Common myeloid progenitor, CD34-positive (primary cell): ENCODE results near the gene PNMA8B.
A peak's percentile ranks its signal among the peaks of the same experiment; 100 is the strongest.

Experiments used
- CTCF ChIA-PET: fragments of 350-600 bp; sonication (Branson Sonifier 250); formaldehyde crosslinking; loops from one replicate; lab custom pipeline; 2021; ENCODE audit warnings: antibody characterized with exemption; lab: Charles Lee
- POLR2A ChIA-PET: fragments of 350-600 bp; sonication (Branson Sonifier 250); formaldehyde crosslinking; loops from one replicate; lab custom pipeline; 2021; ENCODE audit warnings: antibody characterized with exemption; lab: Charles Lee
- DNase-seq, 3 donors: peaks; one replicate each; pipeline versions ENCODE4 v3.0.0 to v3.0.0-alpha.2; 2013
- H3K27ac ChIP-seq, 2 experiments: 1 replicate in 1 of 2; 2 replicates in 1 of 2; pipeline ENCODE4 v1.7.0; 2013; ENCODE audit warnings: inconsistent platforms in 2 of 2, low read length in 2 of 2, mild to moderate bottlenecking in 2 of 2, low read depth in 1 of 2, moderate library complexity in 1 of 2; ENCODE audit not compliant: severe bottlenecking in 2 of 2, insufficient read depth in 1 of 2, poor library complexity in 1 of 2
- H3K27me3 ChIP-seq, 5 experiments: replicated peaks in 2 of 5; 1 replicate in 3 of 5; 2 replicates in 2 of 5; pipeline versions ENCODE4 v1.6.1 to v1.7.0; 2013; ENCODE audit warnings: low read length in 4 of 5, mild to moderate bottlenecking in 2 of 5, moderate library complexity in 2 of 5, inconsistent platforms in 1 of 5; ENCODE audit not compliant: insufficient read depth in 5 of 5, control insufficient read depth in 4 of 5
- H3K36me3 ChIP-seq, 4 experiments: 1 replicate in 2 of 4; 2 replicates in 2 of 4; pipeline versions ENCODE4 v1.6.1 to v1.7.0; 2013; ENCODE audit warnings: low read length in 3 of 4, control low read depth in 1 of 4, mild to moderate bottlenecking in 1 of 4; ENCODE audit not compliant: control insufficient read depth in 4 of 4, insufficient read depth in 4 of 4
- H3K4me1 ChIP-seq, 4 experiments: 1 replicate in 3 of 4; 2 replicates in 1 of 4; pipeline versions ENCODE4 v1.6.1 to v1.7.1; 2013; ENCODE audit warnings: low read length in 3 of 4, mild to moderate bottlenecking in 3 of 4, control low read depth in 1 of 4, inconsistent platforms in 1 of 4, moderate library complexity in 1 of 4; ENCODE audit not compliant: control insufficient read depth in 4 of 4, insufficient read depth in 4 of 4; ENCODE audit errors: control extremely low read depth in 1 of 4
- H3K4me3 ChIP-seq, 7 experiments: 1 replicate in 4 of 7; 2 replicates in 3 of 7; pipeline versions ENCODE4 v1.5.1 to v1.7.0; 2013; ENCODE audit warnings: mild to moderate bottlenecking in 7 of 7, low read length in 6 of 7, moderate library complexity in 6 of 7, inconsistent platforms in 2 of 7, low read depth in 2 of 7, control low read depth in 1 of 7; ENCODE audit not compliant: insufficient read depth in 4 of 7, control insufficient read depth in 1 of 7; ENCODE audit errors: extremely low read depth in 1 of 7
- H3K9me3 ChIP-seq, 5 experiments: 1 replicate in 4 of 5; 2 replicates in 1 of 5; pipeline versions ENCODE4 v1.6.1 to v1.7.1; 2013; ENCODE audit warnings: low read length in 4 of 5, mild to moderate bottlenecking in 2 of 5, inconsistent platforms in 1 of 5, low read depth in 1 of 5, moderate library complexity in 1 of 5; ENCODE audit not compliant: control insufficient read depth in 4 of 5, insufficient read depth in 2 of 5; ENCODE audit errors: control extremely low read depth in 1 of 5
- WGBS: methylation state at CpG from one replicate; pipeline ENCODE4 v1.1.5; 2013; ENCODE audit not compliant: insufficient coverage; 5-methylcytosine and 5-hydroxymethylcytosine counted together

The PNMA8B gene

GRCh38 chr19:46481223-46481848 is 14.3 kb downstream of the PNMA8B start:
- Histone ChIP-seq H3K27me3 (peaks cover 2 to 35% (median 9%) of the 10 kb centered on the region in 5 experiments), H3K4me3 (no peak overlapping the region), H3K4me1 (peaks cover 0 to 4% (median 0%) of the 10 kb centered on the region in 4 experiments), H3K9me3 (peaks cover 0 to 1% (median 0%) of the 10 kb centered on the region in 5 experiments), H3K27ac (no peak overlapping the region), H3K36me3 (no peaks in the 10 kb centered on the region)
- WGBS = 100% methylated on average over 4 of the region's 16 CpGs
- CTCF ChIA-PET = interaction anchor here (1.2 kb wide), 2 partner anchors 75 to 79 kb away, joined by 3 read pairs; no protein-coding TSS in a partner anchor
- POLR2A ChIA-PET = no interaction called here
- DNase-seq = no peak

GRCh38 chr19:46480415-46480814 is 15.3 kb downstream of the PNMA8B start:
- DNase-seq = no peak
- Histone ChIP-seq H3K9me3 (peaks cover 0 to 1% (median 0%) of the 10 kb centered on the region in 5 experiments), H3K27ac (no peak overlapping the region), H3K4me3 (no peak overlapping the region), H3K27me3 (peaks cover 2 to 35% (median 8%) of the 10 kb centered on the region in 5 experiments), H3K36me3 (no peaks in the 10 kb centered on the region), H3K4me1 (peaks cover 0 to 4% (median 0%) of the 10 kb centered on the region in 4 experiments)
- WGBS = 77% methylated on average over 11 of the region's 12 CpGs
- ChIA-PET CTCF (interaction anchor here (1.2 kb wide), 2 partner anchors 74 to 78 kb away, joined by 3 read pairs; no protein-coding TSS in a partner anchor), POLR2A (no interaction called here)

GRCh38 chr19:46478356-46478986 is 17.2 kb downstream of the PNMA8B start:
- H3K27me3 ChIP-seq = peaks cover 2 to 44% (median 14%) of the 10 kb centered on the region in 5 experiments
- DNase-seq = peak; percentile 66 to 86 (median 85)
- CTCF ChIA-PET = interaction anchor here (1.5 kb wide), 1 partner anchor 73 kb away, joined by 3 read pairs; no protein-coding TSS in a partner anchor
- H3K27ac ChIP-seq = no peak overlapping the region
- POLR2A ChIA-PET = no interaction called here
- H3K9me3 ChIP-seq = peaks cover 0 to 1% (median 0%) of the 10 kb centered on the region in 5 experiments
- no peak overlapping the region for H3K4me3 ChIP-seq
- 25% methylated on average over 2 of the region's 4 CpGs for whole genome bisulfite sequencing
- peaks cover 0 to 5% (median 2%) of the 10 kb centered on the region in 4 experiments for H3K4me1 ChIP-seq
- H3K36me3 ChIP-seq = no peaks in the 10 kb centered on the region

- CTCF ChIA-PET = interaction anchor here (1.4 kb wide), 1 partner anchor 11 kb away, joined by 3 read pairs; no protein-coding TSS in a partner anchor
- H3K4me1 ChIP-seq = peaks cover 0 to 13% (median 9%) of the 10 kb centered on the region in 4 experiments
- H3K27ac ChIP-seq = no peak overlapping the region
- no peak for DNase-seq
- 100% methylated on average over 1 of the region's 2 CpGs for WGBS
- peaks cover 0 to 53% (median 20%) of the 10 kb centered on the region in 5 experiments for H3K27me3 ChIP-seq
- no peaks in the 10 kb centered on the region for H3K36me3 ChIP-seq
- no peak overlapping the region for H3K4me3 ChIP-seq
- no peaks in the 10 kb centered on the region for H3K9me3 ChIP-seq
- POLR2A ChIA-PET = no interaction called here
These were observed 19.7 kb downstream of the PNMA8B start for GRCh38 chr19:46475986-46476385.

- WGBS = 97% methylated on average over 7 of the region's 8 CpGs
- H3K27ac ChIP-seq = no peak overlapping the region
- H3K4me1 ChIP-seq = peaks cover 0 to 13% (median 9%) of the 10 kb centered on the region in 4 experiments
- peaks cover 0 to 2% (median 0%) of the 10 kb centered on the region in 5 experiments for H3K9me3 ChIP-seq
- no peak overlapping the region for H3K4me3 ChIP-seq
- H3K27me3 ChIP-seq = peaks cover 0 to 64% (median 25%) of the 10 kb centered on the region in 5 experiments
- CTCF ChIA-PET = interaction anchor here (0.6 to 1.5 kb wide), 4 partner anchors 16 to 86 kb away, joined by 3 read pairs; no protein-coding TSS in a partner anchor
- no peaks in the 10 kb centered on the region for H3K36me3 ChIP-seq
- POLR2A ChIA-PET = interaction anchor here (0.9 kb wide), 1 partner anchor 112 kb away, joined by 3 read pairs; no protein-coding TSS in a partner anchor
- DNase-seq = no peak
These were observed 21.5 kb downstream of the PNMA8B start for GRCh38 chr19:46474211-46474610.

- Histone ChIP-seq H3K9me3 (peaks cover 0 to 2% (median 0%) of the 10 kb centered on the region in 5 experiments), H3K36me3 (no peaks in the 10 kb centered on the region), H3K4me1 (peaks cover 0 to 13% (median 7%) of the 10 kb centered on the region in 4 experiments), H3K4me3 (no peak overlapping the region), H3K27me3 (peaks cover 0 to 60% (median 25%) of the 10 kb centered on the region in 5 experiments), H3K27ac (no peak overlapping the region)
- no peak for DNase-seq
- 88% methylated on average over 4 of the region's 4 CpGs for WGBS
- ChIA-PET POLR2A (no interaction called here), CTCF (no interaction called here)
These were observed 23.1 kb downstream of the PNMA8B start for GRCh38 chr19:46472592-46472991.
